ENCODE measurements around the gene PRKG1.

DNA sequence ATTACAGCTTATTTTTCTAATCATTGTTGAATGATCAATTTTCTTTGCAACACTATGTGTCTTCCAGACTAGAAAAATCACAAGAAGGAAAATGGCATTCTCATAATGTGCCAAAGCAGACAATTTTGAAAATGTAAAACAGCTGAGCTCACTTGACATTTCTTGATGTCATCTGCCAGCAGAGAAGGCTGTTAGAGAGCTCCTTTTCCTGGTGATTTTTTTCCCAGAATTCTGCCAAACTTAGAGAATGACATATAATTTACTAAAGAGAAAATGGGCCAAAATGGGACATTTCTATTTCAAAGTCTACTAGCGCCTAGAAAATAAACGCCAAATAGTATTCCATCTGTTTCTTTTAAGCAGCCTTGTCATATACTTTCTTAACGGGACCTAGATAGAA, 714.0 kb downstream of the PRKG1 start:
- no peak for TF ChIP-seq POLR2AphosphoS5 (IDR thresholded peaks at IDR 0.05; ENCODE audit: low read depth)
- TF ChIP-seq, protein P1, sequence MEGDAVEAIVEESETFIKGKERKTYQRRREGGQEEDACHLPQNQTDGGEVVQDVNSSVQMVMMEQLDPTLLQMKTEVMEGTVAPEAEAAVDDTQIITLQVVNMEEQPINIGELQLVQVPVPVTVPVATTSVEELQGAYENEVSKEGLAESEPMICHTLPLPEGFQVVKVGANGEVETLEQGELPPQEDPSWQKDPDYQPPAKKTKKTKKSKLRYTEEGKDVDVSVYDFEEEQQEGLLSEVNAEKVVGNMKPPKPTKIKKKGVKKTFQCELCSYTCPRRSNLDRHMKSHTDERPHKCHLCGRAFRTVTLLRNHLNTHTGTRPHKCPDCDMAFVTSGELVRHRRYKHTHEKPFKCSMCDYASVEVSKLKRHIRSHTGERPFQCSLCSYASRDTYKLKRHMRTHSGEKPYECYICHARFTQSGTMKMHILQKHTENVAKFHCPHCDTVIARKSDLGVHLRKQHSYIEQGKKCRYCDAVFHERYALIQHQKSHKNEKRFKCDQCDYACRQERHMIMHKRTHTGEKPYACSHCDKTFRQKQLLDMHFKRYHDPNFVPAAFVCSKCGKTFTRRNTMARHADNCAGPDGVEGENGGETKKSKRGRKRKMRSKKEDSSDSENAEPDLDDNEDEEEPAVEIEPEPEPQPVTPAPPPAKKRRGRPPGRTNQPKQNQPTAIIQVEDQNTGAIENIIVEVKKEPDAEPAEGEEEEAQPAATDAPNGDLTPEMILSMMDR (conservative IDR thresholded peaks at IDR 0.05; ENCODE audit: low read depth in 2 of 2) = no peak

Measured in GM23338 (cell line).